GM12878 (cell line): ENCODE results near the gene SETD5. TPM values are rescaled to one million over a fixed set of nuclear protein-coding genes. Genes with fewer than 3 reads are reported as not detected.

Experiments used
- ATAC-seq: fragments of 200-7000 bp; cut with Tn5 transposase; 3 replicates; pipeline ENCODE4 v1.9.1; 2020; ENCODE audit warnings: mild to moderate bottlenecking, moderate library complexity
- BruUV-seq: library from RNA; stranded (reverse); fragments of 400-500 nt; replicated peaks from 2 replicates; lab custom pipeline; 2021; lab: Mats Ljungman, UMichigan
- CTCF ChIA-PET: fragments of 300-600 bp; sonication (Branson Sonifier 250); formaldehyde crosslinking; extraction: SDS; loops from one replicate; lab custom pipeline; 2021; ENCODE audit warnings: inconsistent platforms; lab: Yijun Ruan, JAX
- POLR2A ChIA-PET: fragments of 350-600 bp; formaldehyde crosslinking; extraction: SDS; loops from one replicate; lab custom pipeline; 2021; ENCODE audit warnings: inconsistent platforms; lab: Charles Lee
- RAD21 ChIA-PET: fragments of 300-600 bp; sonication (Branson Sonifier 250); formaldehyde crosslinking; loops from one replicate; lab custom pipeline; 2023; ENCODE audit warnings: antibody characterized with exemption; ENCODE audit not compliant: unreplicated experiment; lab: Charles Lee
- SMC1A ChIA-PET: fragments of 300-600 bp; sonication (Branson Sonifier 250); formaldehyde crosslinking; loops from one replicate; lab custom pipeline; 2023; ENCODE audit not compliant: unreplicated experiment, uncharacterized antibody; lab: Charles Lee
- DNase-seq: peaks from one replicate; pipeline ENCODE4 v3.0.0-alpha.2; 2011; ENCODE audit warnings: low read depth, low spot score
- FAIRE-seq: peaks from 3 replicates; lab custom pipeline; 2011; peaks lifted over from hg19 to GRCh38; lab: Jason Lieb, UNC
- H2AFZ ChIP-seq: 2 replicates; pipeline ENCODE4 v1.6.0; 2011; ENCODE audit warnings: low read depth, low read length, control low read depth; ENCODE audit not compliant: control insufficient read depth
- H3K27ac ChIP-seq: 2 replicates; pipeline ENCODE4 v1.5.1; 2011; ENCODE audit warnings: control low read depth; ENCODE audit not compliant: control insufficient read depth, insufficient read depth
- H3K27me3 ChIP-seq, 2 experiments: replicated peaks in 1 of 2; 2 replicates each; pipeline versions ENCODE4 v1.6.0 to v1.6.1; 2011; ENCODE audit warnings: low read length in 1 of 2; ENCODE audit not compliant: control insufficient read depth in 2 of 2, insufficient read depth in 2 of 2
- H3K36me3 ChIP-seq, 2 experiments: 2 replicates each; pipeline ENCODE4 v1.5.1; 2011; ENCODE audit warnings: low read length in 1 of 2; ENCODE audit not compliant: control insufficient read depth in 2 of 2, insufficient read depth in 2 of 2
- H3K4me1 ChIP-seq: 2 replicates; pipeline ENCODE4 v1.6.1; 2011; ENCODE audit warnings: mild to moderate bottlenecking, low read length, moderate library complexity, mixed read lengths; ENCODE audit not compliant: control insufficient read depth, insufficient read depth
- H3K4me2 ChIP-seq: 2 replicates; pipeline ENCODE4 v1.6.0; 2011; ENCODE audit warnings: control low read depth; ENCODE audit not compliant: control insufficient read depth, insufficient read depth
- H3K4me3 ChIP-seq: fragments of 200-600 bp; sonication (generic); 2 replicates; pipeline ENCODE4 v1.5.1; 2016
- H3K79me2 ChIP-seq: 2 replicates; pipeline ENCODE4 v1.6.0; 2011; ENCODE audit warnings: low read length; ENCODE audit not compliant: control insufficient read depth, insufficient read depth
- H3K9ac ChIP-seq: 2 replicates; pipeline ENCODE4 v1.8.0; 2011; ENCODE audit warnings: low read length, control low read depth, mixed read lengths; ENCODE audit not compliant: control insufficient read depth, insufficient read depth
- H3K9me3 ChIP-seq: replicated peaks from 3 replicates; pipeline ENCODE4 v1.5.1; 2011; ENCODE audit warnings: mild to moderate bottlenecking, low read length; ENCODE audit not compliant: control insufficient read depth, insufficient read depth
- H4K20me1 ChIP-seq: 2 replicates; pipeline ENCODE4 v1.6.0; 2011; ENCODE audit not compliant: control insufficient read depth, insufficient read depth
- BCL3 ChIP-seq: IDR thresholded peaks from 2 replicates; pipeline ENCODE4 v1.6.1; 2011; ENCODE audit warnings: borderline replicate concordance, low read depth, mild to moderate bottlenecking, moderate library complexity, low read length; ENCODE audit not compliant: insufficient read depth, poor library complexity, severe bottlenecking
- ELK1 ChIP-seq: IDR thresholded peaks from 2 replicates; pipeline ENCODE4 v1.6.1; 2012; ENCODE audit warnings: low read depth, low read length, improper control_type of control experiment
- GATAD2B ChIP-seq: fragments of 450-650 bp; conservative IDR thresholded peaks from 2 replicates; pipeline ENCODE4 v1.6.1; 2017; ENCODE audit warnings: low read depth, mild to moderate bottlenecking, moderate library complexity
- HDGF ChIP-seq: fragments of 450-650 bp; IDR thresholded peaks from 2 replicates; pipeline ENCODE4 v1.6.1; 2016; ENCODE audit warnings: antibody characterized with exemption
- MEF2B ChIP-seq: fragments of 450-650 bp; IDR thresholded peaks from 2 replicates; pipeline ENCODE4 v1.6.1; 2018; ENCODE audit warnings: mild to moderate bottlenecking, moderate library complexity; ENCODE audit not compliant: partially characterized antibody, poor library complexity, severe bottlenecking
- MYC ChIP-seq: IDR thresholded peaks from 2 replicates; pipeline ENCODE4 v1.6.1; 2011; ENCODE audit warnings: mild to moderate bottlenecking, low read length, moderate library complexity, inconsistent platforms; ENCODE audit not compliant: insufficient read depth, insufficient replicate concordance, insufficient read length, severe bottlenecking
- SPI1 ChIP-seq: IDR thresholded peaks from 2 replicates; pipeline ENCODE4 v1.6.1; 2011; ENCODE audit warnings: low read depth, mild to moderate bottlenecking, low read length, moderate library complexity, borderline replicate concordance; ENCODE audit not compliant: insufficient read depth
- ZBTB40 ChIP-seq: fragments of 450-650 bp; IDR thresholded peaks from 2 replicates; pipeline ENCODE4 v1.6.1; 2016; ENCODE audit warnings: mild to moderate bottlenecking, moderate library complexity, borderline replicate concordance
- ZSCAN29 ChIP-seq: fragments of 450-650 bp; IDR thresholded peaks from 2 replicates; pipeline ENCODE4 v1.6.1; 2017; ENCODE audit warnings: mild to moderate bottlenecking, moderate library complexity
- WGBS: methylation state at CpG from one replicate; pipeline ENCODE4 v1.1.6; 2016; ENCODE audit warnings: low lambda C conversion rate; ENCODE audit not compliant: insufficient replicate concordance, insufficient coverage; ENCODE audit errors: missing lambda C conversion rate; 5-methylcytosine and 5-hydroxymethylcytosine counted together
- in situ Hi-C: fragments of 300-500 bp; cut with MboI; formaldehyde crosslinking; loops from 9 replicates; pipeline ENCODE4 v1.14.3; 2018; ENCODE audit warnings: mixed read lengths
- intact Hi-C: fragments of 100-400 bp; cut with micrococcal nuclease; formaldehyde crosslinking; loops from one replicate; pipeline ENCODE4 v1.14.2; 2022; ENCODE audit not compliant: unreplicated experiment
- polyA plus RNA-seq, 11 experiments: library from polyadenylated mRNA; depleted of rRNA in 4 of 11; unstranded in 6 of 11; stranded (reverse) in 5 of 11; fragments of >200 nt; fragmentation: Nextera tagmentation in 4 of 11; fragmentation: Illumina TruSeq in 1 of 11; extraction: Ambion mirVana in 4 of 11; extraction: Trizol in 1 of 11; gene quantifications; 1 replicate in 1 of 11; 2 replicates in 10 of 11; pipeline versions ENCODE4 v1.2.1 to v1.2.3, GENCODE V29; 2011 to 2016; ENCODE audit warnings: inconsistent platforms in 2 of 11, missing spikeins in 2 of 11, low read depth in 1 of 11
- total RNA-seq, 4 experiments: library from RNA; depleted of rRNA in 3 of 4; stranded (reverse); fragments of >200 nt in 3 of 4; fragmentation: Illumina TruSeq in 1 of 4; extraction: Trizol in 1 of 4; gene quantifications; 2 replicates each; pipeline versions ENCODE4 v1.2.1 to v1.2.3, GENCODE V29; 2013 to 2021

SETD5 gene
- total and polyA plus RNA-seq, 10 of the 15 experiments (the other 5 are each of a cell fraction or from before 2014, with no cell fraction given): 8.2 to 94.0 (median 55.4) TPM

DNA sequence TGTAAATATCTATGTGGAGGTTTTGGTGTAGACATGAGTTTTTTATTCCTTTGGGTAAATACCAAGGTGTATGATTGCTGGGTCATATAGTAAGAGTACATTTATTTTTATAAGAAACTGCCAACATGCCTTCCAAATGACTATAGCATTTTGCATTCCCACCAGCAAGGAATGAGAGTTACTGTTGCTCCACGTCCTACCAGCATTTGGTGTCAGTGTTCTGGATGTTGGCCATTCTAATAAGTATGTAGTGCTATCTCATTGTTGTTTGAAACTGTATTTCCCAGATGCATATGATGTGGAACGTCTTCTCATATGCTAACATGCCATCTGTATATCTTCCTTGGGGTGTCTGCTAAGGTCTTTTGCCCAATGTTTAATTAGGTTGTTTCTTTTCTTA is 117.5 kb downstream of the SETD5 start (continued):
- no peak for TF ChIP-seq ZBTB40
- TF ChIP-seq ELK1: no peak
- TF ChIP-seq BCL3: no peak
- no peak for TF ChIP-seq SPI1
- no peak for TF ChIP-seq HDGF

GRCh38 chr3:9525078-9525477 is 127.7 kb downstream of the SETD5 start:
- Histone ChIP-seq H3K9ac (no peak overlapping the region), H3K27ac (no peak overlapping the region), H3K27me3 (no peaks in the 10 kb centered on the region), H3K9me3 (no peaks in the 10 kb centered on the region), H2AFZ (no peak overlapping the region), H3K4me2 (no peak overlapping the region), H4K20me1 (no peaks in the 10 kb centered on the region), H3K36me3 (no peaks in the 10 kb centered on the region), H3K79me2 (no peaks in the 10 kb centered on the region), H3K4me3 (no peak overlapping the region), H3K4me1 (no peaks in the 10 kb centered on the region)
- intact Hi-C loops (no loop called here), in situ Hi-C loops (no loop called here)
- peak; percentile 18 for TF ChIP-seq BCL3
- TF ChIP-seq MYC: no peak
- TF ChIP-seq ZSCAN29: no peak
- 0 out of 2 replicates have a peak, but pooled peaks have one; percentile 40 for TF ChIP-seq GATAD2B
- TF ChIP-seq MEF2B: peak; percentile 92
- ChIA-PET RAD21 (no interaction called here), SMC1A (no interaction called here), CTCF (no interaction called here), POLR2A (no interaction called here)
- 42% methylated on average over 2 of the region's 2 CpGs for WGBS
- ATAC-seq: no peak
- no TSS peak for BruUV-seq
- no peak for DNase-seq
- no peak for FAIRE-seq
